GM12878 (cell line): ENCODE results near the gene CDK13. TPM values are rescaled to one million over a fixed set of nuclear protein-coding genes. Genes with fewer than 3 reads are reported as not detected.

ENCODE experiments used
- ATAC-seq: fragments of 200-7000 bp; cut with Tn5 transposase; 3 replicates; pipeline ENCODE4 v1.9.1; 2020; ENCODE audit warnings: mild to moderate bottlenecking, moderate library complexity
- BruUV-seq: library from RNA; stranded (reverse); fragments of 400-500 nt; replicated peaks from 2 replicates; lab custom pipeline; 2021; lab: Mats Ljungman, UMichigan
- CTCF ChIA-PET: fragments of 300-600 bp; sonication (Branson Sonifier 250); formaldehyde crosslinking; extraction: SDS; loops from one replicate; lab custom pipeline; 2021; ENCODE audit warnings: inconsistent platforms; lab: Yijun Ruan, JAX
- POLR2A ChIA-PET: fragments of 350-600 bp; formaldehyde crosslinking; extraction: SDS; loops from one replicate; lab custom pipeline; 2021; ENCODE audit warnings: inconsistent platforms; lab: Charles Lee
- RAD21 ChIA-PET: fragments of 300-600 bp; sonication (Branson Sonifier 250); formaldehyde crosslinking; loops from one replicate; lab custom pipeline; 2023; ENCODE audit warnings: antibody characterized with exemption; ENCODE audit not compliant: unreplicated experiment; lab: Charles Lee
- SMC1A ChIA-PET: fragments of 300-600 bp; sonication (Branson Sonifier 250); formaldehyde crosslinking; loops from one replicate; lab custom pipeline; 2023; ENCODE audit not compliant: unreplicated experiment, uncharacterized antibody; lab: Charles Lee
- DNase-seq: peaks from one replicate; pipeline ENCODE4 v3.0.0-alpha.2; 2011; ENCODE audit warnings: low read depth, low spot score
- FAIRE-seq: peaks from 3 replicates; lab custom pipeline; 2011; peaks lifted over from hg19 to GRCh38; lab: Jason Lieb, UNC
- H2AFZ ChIP-seq: 2 replicates; pipeline ENCODE4 v1.6.0; 2011; ENCODE audit warnings: low read depth, low read length, control low read depth; ENCODE audit not compliant: control insufficient read depth
- H3K27ac ChIP-seq: 2 replicates; pipeline ENCODE4 v1.5.1; 2011; ENCODE audit warnings: control low read depth; ENCODE audit not compliant: control insufficient read depth, insufficient read depth
- H3K27me3 ChIP-seq, 2 experiments: replicated peaks in 1 of 2; 2 replicates each; pipeline versions ENCODE4 v1.6.0 to v1.6.1; 2011; ENCODE audit warnings: low read length in 1 of 2; ENCODE audit not compliant: control insufficient read depth in 2 of 2, insufficient read depth in 2 of 2
- H3K36me3 ChIP-seq, 2 experiments: 2 replicates each; pipeline ENCODE4 v1.5.1; 2011; ENCODE audit warnings: low read length in 1 of 2; ENCODE audit not compliant: control insufficient read depth in 2 of 2, insufficient read depth in 2 of 2
- H3K4me1 ChIP-seq: 2 replicates; pipeline ENCODE4 v1.6.1; 2011; ENCODE audit warnings: mild to moderate bottlenecking, low read length, moderate library complexity, mixed read lengths; ENCODE audit not compliant: control insufficient read depth, insufficient read depth
- H3K4me2 ChIP-seq: 2 replicates; pipeline ENCODE4 v1.6.0; 2011; ENCODE audit warnings: control low read depth; ENCODE audit not compliant: control insufficient read depth, insufficient read depth
- H3K4me3 ChIP-seq: fragments of 200-600 bp; sonication (generic); 2 replicates; pipeline ENCODE4 v1.5.1; 2016
- H3K79me2 ChIP-seq: 2 replicates; pipeline ENCODE4 v1.6.0; 2011; ENCODE audit warnings: low read length; ENCODE audit not compliant: control insufficient read depth, insufficient read depth
- H3K9ac ChIP-seq: 2 replicates; pipeline ENCODE4 v1.8.0; 2011; ENCODE audit warnings: low read length, control low read depth, mixed read lengths; ENCODE audit not compliant: control insufficient read depth, insufficient read depth
- H3K9me3 ChIP-seq: replicated peaks from 3 replicates; pipeline ENCODE4 v1.5.1; 2011; ENCODE audit warnings: mild to moderate bottlenecking, low read length; ENCODE audit not compliant: control insufficient read depth, insufficient read depth
- H4K20me1 ChIP-seq: 2 replicates; pipeline ENCODE4 v1.6.0; 2011; ENCODE audit not compliant: control insufficient read depth, insufficient read depth
- BCL11A ChIP-seq: IDR thresholded peaks from 2 replicates; pipeline ENCODE4 v1.6.1; 2011; ENCODE audit warnings: low read depth, low read length
- BHLHE40 ChIP-seq, 2 experiments: fragments of 450-650 bp in 1 of 2; IDR thresholded peaks; 2 replicates each; pipeline ENCODE4 v1.6.1; 2011 to 2017; ENCODE audit warnings: low read depth in 2 of 2, borderline replicate concordance in 1 of 2, improper control_type of control experiment in 1 of 2, low read length in 1 of 2, mild to moderate bottlenecking in 1 of 2
- CHD2 ChIP-seq: IDR thresholded peaks from 2 replicates; pipeline ENCODE4 v1.6.1; 2011; ENCODE audit warnings: low read depth, low read length, improper control_type of control experiment, borderline replicate concordance
- EGR1 ChIP-seq, 2 experiments: IDR thresholded peaks; 1 replicate in 1 of 2; 2 replicates in 1 of 2; pipeline ENCODE4 v1.6.1; 2011 to 2012; ENCODE audit warnings: low read depth in 2 of 2, low read length in 2 of 2, borderline replicate concordance in 1 of 2, mild to moderate bottlenecking in 1 of 2, moderate library complexity in 1 of 2
- PAX5 ChIP-seq: IDR thresholded peaks from 2 replicates; pipeline ENCODE4 v1.6.1; 2011; ENCODE audit warnings: low read depth, low read length, borderline replicate concordance
- PAX8 ChIP-seq: fragments of 450-650 bp; IDR thresholded peaks from 2 replicates; pipeline ENCODE4 v1.6.1; 2017; ENCODE audit warnings: mild to moderate bottlenecking, moderate library complexity
- POLR2AphosphoS2 ChIP-seq: IDR thresholded peaks from 2 replicates; pipeline ENCODE4 v1.6.1; 2011; ENCODE audit warnings: low read depth, mild to moderate bottlenecking, low read length, improper control_type of control experiment, moderate library complexity
- RBBP5 ChIP-seq: fragments of 200-600 bp; sonication (generic); conservative IDR thresholded peaks from 2 replicates; pipeline ENCODE4 v1.6.1; 2016
- YBX1 ChIP-seq: fragments of 450-650 bp; IDR thresholded peaks from 2 replicates; pipeline ENCODE4 v1.6.1; 2016; ENCODE audit warnings: antibody characterized with exemption
- ZNF384 ChIP-seq: IDR thresholded peaks from 2 replicates; pipeline ENCODE4 v1.6.1; 2012; ENCODE audit warnings: low read depth, mild to moderate bottlenecking, low read length, improper control_type of control experiment, borderline replicate concordance
- WGBS: methylation state at CpG from one replicate; pipeline ENCODE4 v1.1.6; 2016; ENCODE audit warnings: low lambda C conversion rate; ENCODE audit not compliant: insufficient replicate concordance, insufficient coverage; ENCODE audit errors: missing lambda C conversion rate; 5-methylcytosine and 5-hydroxymethylcytosine counted together
- in situ Hi-C: fragments of 300-500 bp; cut with MboI; formaldehyde crosslinking; loops from 9 replicates; pipeline ENCODE4 v1.14.3; 2018; ENCODE audit warnings: mixed read lengths
- intact Hi-C: fragments of 100-400 bp; cut with micrococcal nuclease; formaldehyde crosslinking; loops from one replicate; pipeline ENCODE4 v1.14.2; 2022; ENCODE audit not compliant: unreplicated experiment
- polyA plus RNA-seq, 11 experiments: library from polyadenylated mRNA; depleted of rRNA in 4 of 11; unstranded in 6 of 11; stranded (reverse) in 5 of 11; fragments of >200 nt; fragmentation: Nextera tagmentation in 4 of 11; fragmentation: Illumina TruSeq in 1 of 11; extraction: Ambion mirVana in 4 of 11; extraction: Trizol in 1 of 11; gene quantifications; 1 replicate in 1 of 11; 2 replicates in 10 of 11; pipeline versions ENCODE4 v1.2.1 to v1.2.3, GENCODE V29; 2011 to 2016; ENCODE audit warnings: inconsistent platforms in 2 of 11, missing spikeins in 2 of 11, low read depth in 1 of 11
- total RNA-seq, 4 experiments: library from RNA; depleted of rRNA in 3 of 4; stranded (reverse); fragments of >200 nt in 3 of 4; fragmentation: Illumina TruSeq in 1 of 4; extraction: Trizol in 1 of 4; gene quantifications; 2 replicates each; pipeline versions ENCODE4 v1.2.1 to v1.2.3, GENCODE V29; 2013 to 2021
- TF ChIP-seq, protein P1 (sequence below): fragments of 450-650 bp; IDR thresholded peaks from 2 replicates; pipeline ENCODE4 v1.6.1; 2017; ENCODE audit warnings: mild to moderate bottlenecking, moderate library complexity
- TF ChIP-seq, protein P2 (sequence below): IDR thresholded peaks from 2 replicates; pipeline ENCODE4 v1.6.1; 2012; ENCODE audit warnings: mild to moderate bottlenecking, low read depth, low read length
- TF ChIP-seq, protein P3 (sequence below): fragments of 450-650 bp; IDR thresholded peaks from 2 replicates; pipeline ENCODE4 v1.6.1; 2017; ENCODE audit warnings: borderline replicate concordance

Gene CDK13
- total and polyA plus RNA-seq, 10 of the 15 experiments (the other 5 are each of a cell fraction or from before 2014, with no cell fraction given): 10.8 to 44.4 (median 28.0) TPM

DNA sequence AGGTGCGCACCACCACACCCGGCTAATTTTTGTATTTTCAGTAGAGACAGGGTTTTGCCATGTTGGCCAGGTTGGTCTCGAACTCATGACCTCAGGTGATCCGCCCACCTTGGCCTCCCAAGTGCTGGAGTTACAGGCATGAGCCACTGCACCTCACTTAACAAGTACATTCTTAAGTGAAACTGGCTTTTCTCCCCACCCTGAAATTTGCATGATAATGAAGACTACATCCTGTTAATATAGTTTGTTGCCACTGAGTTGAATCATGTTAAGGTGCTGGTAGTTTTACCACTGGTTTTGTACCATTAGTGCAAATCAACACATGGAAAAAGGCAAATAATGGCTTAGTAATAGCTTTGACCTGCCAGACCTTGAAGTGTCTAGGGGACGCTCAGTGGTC lies 122.2 kb downstream of the CDK13 start:
- FAIRE-seq: no peak
- Histone ChIP-seq H3K4me2 (no peak overlapping the region), H3K27me3 (no peaks in the 10 kb centered on the region), H4K20me1 (no peaks in the 10 kb centered on the region), H2AFZ (no peak overlapping the region), H3K9me3 (no peaks in the 10 kb centered on the region), H3K79me2 (no peaks in the 10 kb centered on the region), H3K4me3 (no peak overlapping the region), H3K4me1 (no peaks in the 10 kb centered on the region), H3K36me3 (no peaks in the 10 kb centered on the region; a peak in 1 of 4 replicates), H3K9ac (no peak overlapping the region), H3K27ac (no peak overlapping the region)
- ChIA-PET SMC1A (no interaction called here), POLR2A (no interaction called here), RAD21 (no interaction called here), CTCF (interaction anchor here (1.3 kb wide), 1 partner anchor 20 kb away, joined by 3 read pairs; no protein-coding TSS in a partner anchor)
- intact Hi-C loops: no loop called here
- no peak for ATAC-seq
- DNase-seq: no peak
- BruUV-seq: no TSS peak
- in situ Hi-C loops: no loop called here
- 100% methylated on average over 5 of the region's 5 CpGs for WGBS
- TF ChIP-seq EGR1 (IDR thresholded peaks at IDR 0.05; ENCODE audit: borderline replicate concordance in 1 of 2, low read depth in 2 of 2, low read length in 2 of 2): no peak
- no peak for TF ChIP-seq POLR2AphosphoS2
- TF ChIP-seq BCL11A: no peak
- TF ChIP-seq CHD2: no peak
- TF ChIP-seq BHLHE40 (IDR thresholded peaks at IDR 0.05; ENCODE audit: borderline replicate concordance in 1 of 2, low read depth in 2 of 2, low read length in 1 of 2): no peak
- TF ChIP-seq PAX5: no peak
- TF ChIP-seq, protein P1, sequence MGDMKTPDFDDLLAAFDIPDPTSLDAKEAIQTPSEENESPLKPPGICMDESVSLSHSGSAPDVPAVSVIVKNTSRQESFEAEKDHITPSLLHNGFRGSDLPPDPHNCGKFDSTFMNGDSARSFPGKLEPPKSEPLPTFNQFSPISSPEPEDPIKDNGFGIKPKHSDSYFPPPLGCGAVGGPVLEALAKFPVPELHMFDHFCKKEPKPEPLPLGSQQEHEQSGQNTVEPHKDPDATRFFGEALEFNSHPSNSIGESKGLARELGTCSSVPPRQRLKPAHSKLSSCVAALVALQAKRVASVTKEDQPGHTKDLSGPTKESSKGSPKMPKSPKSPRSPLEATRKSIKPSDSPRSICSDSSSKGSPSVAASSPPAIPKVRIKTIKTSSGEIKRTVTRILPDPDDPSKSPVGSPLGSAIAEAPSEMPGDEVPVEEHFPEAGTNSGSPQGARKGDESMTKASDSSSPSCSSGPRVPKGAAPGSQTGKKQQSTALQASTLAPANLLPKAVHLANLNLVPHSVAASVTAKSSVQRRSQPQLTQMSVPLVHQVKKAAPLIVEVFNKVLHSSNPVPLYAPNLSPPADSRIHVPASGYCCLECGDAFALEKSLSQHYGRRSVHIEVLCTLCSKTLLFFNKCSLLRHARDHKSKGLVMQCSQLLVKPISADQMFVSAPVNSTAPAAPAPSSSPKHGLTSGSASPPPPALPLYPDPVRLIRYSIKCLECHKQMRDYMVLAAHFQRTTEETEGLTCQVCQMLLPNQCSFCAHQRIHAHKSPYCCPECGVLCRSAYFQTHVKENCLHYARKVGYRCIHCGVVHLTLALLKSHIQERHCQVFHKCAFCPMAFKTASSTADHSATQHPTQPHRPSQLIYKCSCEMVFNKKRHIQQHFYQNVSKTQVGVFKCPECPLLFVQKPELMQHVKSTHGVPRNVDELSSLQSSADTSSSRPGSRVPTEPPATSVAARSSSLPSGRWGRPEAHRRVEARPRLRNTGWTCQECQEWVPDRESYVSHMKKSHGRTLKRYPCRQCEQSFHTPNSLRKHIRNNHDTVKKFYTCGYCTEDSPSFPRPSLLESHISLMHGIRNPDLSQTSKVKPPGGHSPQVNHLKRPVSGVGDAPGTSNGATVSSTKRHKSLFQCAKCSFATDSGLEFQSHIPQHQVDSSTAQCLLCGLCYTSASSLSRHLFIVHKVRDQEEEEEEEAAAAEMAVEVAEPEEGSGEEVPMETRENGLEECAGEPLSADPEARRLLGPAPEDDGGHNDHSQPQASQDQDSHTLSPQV: no peak
- no peak for TF ChIP-seq YBX1
- TF ChIP-seq, protein P2, sequence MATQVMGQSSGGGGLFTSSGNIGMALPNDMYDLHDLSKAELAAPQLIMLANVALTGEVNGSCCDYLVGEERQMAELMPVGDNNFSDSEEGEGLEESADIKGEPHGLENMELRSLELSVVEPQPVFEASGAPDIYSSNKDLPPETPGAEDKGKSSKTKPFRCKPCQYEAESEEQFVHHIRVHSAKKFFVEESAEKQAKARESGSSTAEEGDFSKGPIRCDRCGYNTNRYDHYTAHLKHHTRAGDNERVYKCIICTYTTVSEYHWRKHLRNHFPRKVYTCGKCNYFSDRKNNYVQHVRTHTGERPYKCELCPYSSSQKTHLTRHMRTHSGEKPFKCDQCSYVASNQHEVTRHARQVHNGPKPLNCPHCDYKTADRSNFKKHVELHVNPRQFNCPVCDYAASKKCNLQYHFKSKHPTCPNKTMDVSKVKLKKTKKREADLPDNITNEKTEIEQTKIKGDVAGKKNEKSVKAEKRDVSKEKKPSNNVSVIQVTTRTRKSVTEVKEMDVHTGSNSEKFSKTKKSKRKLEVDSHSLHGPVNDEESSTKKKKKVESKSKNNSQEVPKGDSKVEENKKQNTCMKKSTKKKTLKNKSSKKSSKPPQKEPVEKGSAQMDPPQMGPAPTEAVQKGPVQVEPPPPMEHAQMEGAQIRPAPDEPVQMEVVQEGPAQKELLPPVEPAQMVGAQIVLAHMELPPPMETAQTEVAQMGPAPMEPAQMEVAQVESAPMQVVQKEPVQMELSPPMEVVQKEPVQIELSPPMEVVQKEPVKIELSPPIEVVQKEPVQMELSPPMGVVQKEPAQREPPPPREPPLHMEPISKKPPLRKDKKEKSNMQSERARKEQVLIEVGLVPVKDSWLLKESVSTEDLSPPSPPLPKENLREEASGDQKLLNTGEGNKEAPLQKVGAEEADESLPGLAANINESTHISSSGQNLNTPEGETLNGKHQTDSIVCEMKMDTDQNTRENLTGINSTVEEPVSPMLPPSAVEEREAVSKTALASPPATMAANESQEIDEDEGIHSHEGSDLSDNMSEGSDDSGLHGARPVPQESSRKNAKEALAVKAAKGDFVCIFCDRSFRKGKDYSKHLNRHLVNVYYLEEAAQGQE: no peak
- TF ChIP-seq RBBP5: no peak
- no peak for TF ChIP-seq ZNF384
- no peak for TF ChIP-seq PAX8
- TF ChIP-seq, protein P3, sequence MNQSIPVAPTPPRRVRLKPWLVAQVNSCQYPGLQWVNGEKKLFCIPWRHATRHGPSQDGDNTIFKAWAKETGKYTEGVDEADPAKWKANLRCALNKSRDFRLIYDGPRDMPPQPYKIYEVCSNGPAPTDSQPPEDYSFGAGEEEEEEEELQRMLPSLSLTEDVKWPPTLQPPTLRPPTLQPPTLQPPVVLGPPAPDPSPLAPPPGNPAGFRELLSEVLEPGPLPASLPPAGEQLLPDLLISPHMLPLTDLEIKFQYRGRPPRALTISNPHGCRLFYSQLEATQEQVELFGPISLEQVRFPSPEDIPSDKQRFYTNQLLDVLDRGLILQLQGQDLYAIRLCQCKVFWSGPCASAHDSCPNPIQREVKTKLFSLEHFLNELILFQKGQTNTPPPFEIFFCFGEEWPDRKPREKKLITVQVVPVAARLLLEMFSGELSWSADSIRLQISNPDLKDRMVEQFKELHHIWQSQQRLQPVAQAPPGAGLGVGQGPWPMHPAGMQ: no peak
